ENCODE results near the gene IDH3A.
"Not testable (repeated sequence)": the region's sequence is repeated elsewhere in the genome, so short reads cannot be mapped to it uniquely, and the experiment has no call there.

DNA sequence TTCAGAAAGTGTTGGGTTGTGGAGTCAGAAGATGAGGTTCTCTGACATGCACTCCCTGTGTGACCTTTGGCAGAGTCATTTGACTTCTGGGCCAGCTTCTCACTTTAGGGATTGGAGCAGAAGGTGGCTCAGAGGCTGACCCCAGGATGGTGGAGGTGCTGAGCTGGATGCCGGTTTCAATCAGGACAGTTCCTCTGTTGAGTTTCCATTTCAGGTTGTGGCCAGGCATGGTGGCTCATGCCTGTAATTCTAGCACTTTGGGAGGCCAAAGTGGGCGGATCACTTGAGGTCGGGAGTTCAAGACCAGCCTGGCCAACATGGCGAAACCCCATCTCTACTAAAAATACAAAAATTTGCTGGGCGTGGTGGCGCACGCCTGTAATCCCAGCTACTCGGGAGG lies 1.9 kb downstream of the IDH3A start:
- TF ChIP-seq, protein P1, sequence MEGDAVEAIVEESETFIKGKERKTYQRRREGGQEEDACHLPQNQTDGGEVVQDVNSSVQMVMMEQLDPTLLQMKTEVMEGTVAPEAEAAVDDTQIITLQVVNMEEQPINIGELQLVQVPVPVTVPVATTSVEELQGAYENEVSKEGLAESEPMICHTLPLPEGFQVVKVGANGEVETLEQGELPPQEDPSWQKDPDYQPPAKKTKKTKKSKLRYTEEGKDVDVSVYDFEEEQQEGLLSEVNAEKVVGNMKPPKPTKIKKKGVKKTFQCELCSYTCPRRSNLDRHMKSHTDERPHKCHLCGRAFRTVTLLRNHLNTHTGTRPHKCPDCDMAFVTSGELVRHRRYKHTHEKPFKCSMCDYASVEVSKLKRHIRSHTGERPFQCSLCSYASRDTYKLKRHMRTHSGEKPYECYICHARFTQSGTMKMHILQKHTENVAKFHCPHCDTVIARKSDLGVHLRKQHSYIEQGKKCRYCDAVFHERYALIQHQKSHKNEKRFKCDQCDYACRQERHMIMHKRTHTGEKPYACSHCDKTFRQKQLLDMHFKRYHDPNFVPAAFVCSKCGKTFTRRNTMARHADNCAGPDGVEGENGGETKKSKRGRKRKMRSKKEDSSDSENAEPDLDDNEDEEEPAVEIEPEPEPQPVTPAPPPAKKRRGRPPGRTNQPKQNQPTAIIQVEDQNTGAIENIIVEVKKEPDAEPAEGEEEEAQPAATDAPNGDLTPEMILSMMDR (IDR thresholded peaks at IDR 0.05) = not testable (repeated sequence)
- TF ChIP-seq EZH2phosphoT487, EZH2 (IDR thresholded peaks at IDR 0.05): not testable (repeated sequence)

All from neural progenitor cell (in vitro differentiated cells).